ENCODE measurements around the gene TTLL12.
"Not testable (repeated sequence)": the region's sequence is repeated elsewhere in the genome, so short reads cannot be mapped to it uniquely, and the experiment has no call there.

TTLL12 gene

GRCh38 chr22:43153899-43154298 is 33.0 kb downstream of the TTLL12 start:
- no peak for DNase-seq (ENCODE audit: low read depth)

- DNase-seq (ENCODE audit: low read depth), result peak; percentile 31
These were observed 34.4 kb downstream of the TTLL12 start for GRCh38 chr22:43152357-43153071.

- no peak for DNase-seq (ENCODE audit: low read depth)
These were observed 35.0 kb downstream of the TTLL12 start for GRCh38 chr22:43152003-43152356.

- DNase-seq (ENCODE audit: low read depth), result no peak
These were observed 35.5 kb downstream of the TTLL12 start, which contains the start of gene TSPO for GRCh38 chr22:43151251-43152002. TSPO (plus strand) TSS chr22:43151559; CDS start chr22:43159239, 7,680 bp downstream.

GRCh38 chr22:43150731-43151206 is 36.2 kb downstream of the TTLL12 start:
- DNase-seq (ENCODE audit: low read depth), result no peak

- no peak for DNase-seq (ENCODE audit: low read depth)
These were observed 38.4 kb downstream of the TTLL12 start for GRCh38 chr22:43148581-43148980.

GRCh38 chr22:43147821-43148220 is 39.1 kb downstream of the TTLL12 start:
- DNase-seq (ENCODE audit: low read depth), result no peak

- DNase-seq (ENCODE audit: low read depth), result not testable (repeated sequence)
These were observed 40.6 kb downstream of the TTLL12 start for GRCh38 chr22:43146332-43146731.

- DNase-seq (ENCODE audit: low read depth), result not testable (repeated sequence)
These were observed 41.6 kb downstream of the TTLL12 start for GRCh38 chr22:43145371-43145770.

- DNase-seq (ENCODE audit: low read depth), result no peak
These were observed 42.0 kb downstream of the TTLL12 start for GRCh38 chr22:43144949-43145348.

- no peak for DNase-seq (ENCODE audit: low read depth)
These were observed 43.9 kb downstream of the TTLL12 start, which contains the start of gene MCAT for GRCh38 chr22:43142880-43143562. MCAT (minus strand) TSS chr22:43143398; CDS start chr22:43143348, 50 bp downstream.

- DNase-seq (ENCODE audit: low read depth), result no peak
These were observed 50.1 kb downstream of the TTLL12 start for GRCh38 chr22:43136801-43137200.

GRCh38 chr22:43136255-43136654 is 50.7 kb downstream of the TTLL12 start:
- no peak for DNase-seq (ENCODE audit: low read depth)

- no peak for DNase-seq (ENCODE audit: low read depth)
These were observed 51.4 kb downstream of the TTLL12 start for GRCh38 chr22:43135565-43135964.

- no peak for DNase-seq (ENCODE audit: low read depth)
These were observed 52.4 kb downstream of the TTLL12 start for GRCh38 chr22:43134553-43134952.

GRCh38 chr22:43133401-43133800 is 53.5 kb downstream of the TTLL12 start:
- no peak for DNase-seq (ENCODE audit: low read depth)

GRCh38 chr22:43131773-43132501 is 55.0 kb downstream of the TTLL12 start:
- DNase-seq (ENCODE audit: low read depth), result no peak

- no peak for DNase-seq (ENCODE audit: low read depth)
These were observed 57.2 kb downstream of the TTLL12 start for GRCh38 chr22:43129426-43130425.

- DNase-seq (ENCODE audit: low read depth), result no peak
These were observed 58.0 kb downstream of the TTLL12 start for GRCh38 chr22:43128928-43129424.

GRCh38 chr22:43128116-43128515 is 58.8 kb downstream of the TTLL12 start:
- no peak for DNase-seq (ENCODE audit: low read depth)

Data from HS-5 (cell line).